K562 treated with DMSO at 1 percent for 12 hours (cell line): ENCODE results near the gene PCDHGA4. TPM values are rescaled to one million over a fixed set of nuclear protein-coding genes. Genes with fewer than 3 reads are reported as not detected.

ENCODE experiments used
- total RNA-seq: library from RNA; unstranded; fragments of 300-600 nt; gene quantifications from 2 replicates; pipeline ENCODE4 v1.2.3, GENCODE V29; 2022; ENCODE audit not compliant: insufficient read depth

Gene PCDHGA4
- total RNA-seq, result 1.7 TPM in 1 of 2 replicates, not detected in the other

DNA sequence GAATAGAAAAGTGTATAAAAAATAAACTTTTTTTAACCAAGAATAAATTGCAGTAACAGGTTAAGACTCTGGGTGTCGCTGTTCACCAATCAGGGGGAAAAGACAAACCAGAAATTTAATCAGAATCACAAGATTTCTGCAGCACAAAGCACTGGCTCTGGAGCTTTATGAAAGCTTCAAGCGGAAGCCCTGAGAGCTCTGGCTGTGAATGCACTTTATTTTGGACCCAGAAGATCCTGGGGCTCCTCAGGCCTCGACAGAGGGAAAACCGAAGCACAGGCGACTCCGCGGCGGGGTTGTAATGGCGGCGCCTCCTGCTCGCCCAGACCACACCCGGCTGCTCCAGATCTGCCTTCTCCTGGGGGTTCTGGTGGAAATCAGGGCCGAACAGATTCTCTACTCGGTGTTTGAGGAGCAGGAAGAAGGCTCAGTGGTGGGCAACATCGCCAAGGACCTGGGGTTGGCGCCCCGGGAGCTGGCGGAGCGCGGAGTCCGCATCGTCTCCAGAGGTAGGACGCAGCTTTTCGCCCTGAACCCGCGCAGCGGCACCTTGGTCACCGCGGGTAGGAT, at the start of gene PCDHGA4:
PCDHGA4 (plus strand) TSS at position 122 of the 570 bp plus-strand sequence; CDS start at position 209, 87 bp downstream.

GRCh38 chr5:141320225-141321169, 34.3 kb upstream of the PCDHGA4 start, which contains the start of gene TAF7:
Gene TAF7, minus strand, starts transcription at chr5:141320784. Its CDS starts 740 bp downstream, at chr5:141320044.

DNA sequence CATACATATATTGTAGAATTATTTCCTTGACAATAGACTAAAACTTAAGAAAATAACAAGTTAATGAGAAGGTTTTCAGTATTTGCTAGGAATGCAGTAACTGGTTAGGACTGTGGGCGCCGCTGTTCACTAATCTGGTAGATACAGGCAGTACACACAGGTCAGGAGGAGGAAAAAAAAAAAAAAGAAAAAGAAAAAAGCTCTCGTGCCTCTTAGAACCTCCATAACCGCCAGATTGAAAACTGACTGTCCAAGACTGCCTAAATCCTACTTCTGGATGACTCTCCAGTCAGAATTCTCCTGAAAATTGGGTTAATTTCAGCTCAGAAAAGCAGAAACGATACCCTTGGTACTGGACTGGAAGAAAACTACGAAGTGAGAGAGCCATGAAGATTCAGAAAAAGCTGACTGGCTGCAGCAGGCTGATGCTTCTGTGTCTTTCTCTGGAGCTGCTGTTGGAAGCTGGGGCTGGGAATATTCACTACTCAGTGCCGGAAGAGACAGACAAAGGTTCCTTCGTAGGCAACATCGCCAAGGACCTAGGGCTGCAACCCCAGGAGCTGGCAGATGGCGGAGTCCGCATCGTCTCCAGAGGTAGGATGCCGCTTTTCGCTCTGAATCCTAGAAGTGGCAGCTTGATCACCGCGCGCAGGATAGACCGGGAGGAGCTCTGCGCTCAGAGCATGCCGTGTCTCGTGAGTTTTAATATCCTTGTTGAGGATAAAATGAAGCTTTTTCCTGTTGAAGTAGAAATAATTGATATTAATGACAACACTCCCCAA, 24.3 kb upstream of the PCDHGA4 start, which contains the start of gene PCDHGA1:
PCDHGA1 (plus strand) TSS at position 216 of the 782 bp plus-strand sequence.

GRCh38 chr5:141338538-141339306, 16.1 kb upstream of the PCDHGA4 start, which contains the start of gene PCDHGA2:
Gene PCDHGA2, plus strand, starts transcription at chr5:141338760.

GRCh38 chr5:141343242-141343952, 11.4 kb upstream of the PCDHGA4 start, which contains the start of gene PCDHGA3:
Gene PCDHGA3, plus strand, starts transcription at chr5:141343829. Its CDS starts 205 bp downstream, at chr5:141344034.

DNA sequence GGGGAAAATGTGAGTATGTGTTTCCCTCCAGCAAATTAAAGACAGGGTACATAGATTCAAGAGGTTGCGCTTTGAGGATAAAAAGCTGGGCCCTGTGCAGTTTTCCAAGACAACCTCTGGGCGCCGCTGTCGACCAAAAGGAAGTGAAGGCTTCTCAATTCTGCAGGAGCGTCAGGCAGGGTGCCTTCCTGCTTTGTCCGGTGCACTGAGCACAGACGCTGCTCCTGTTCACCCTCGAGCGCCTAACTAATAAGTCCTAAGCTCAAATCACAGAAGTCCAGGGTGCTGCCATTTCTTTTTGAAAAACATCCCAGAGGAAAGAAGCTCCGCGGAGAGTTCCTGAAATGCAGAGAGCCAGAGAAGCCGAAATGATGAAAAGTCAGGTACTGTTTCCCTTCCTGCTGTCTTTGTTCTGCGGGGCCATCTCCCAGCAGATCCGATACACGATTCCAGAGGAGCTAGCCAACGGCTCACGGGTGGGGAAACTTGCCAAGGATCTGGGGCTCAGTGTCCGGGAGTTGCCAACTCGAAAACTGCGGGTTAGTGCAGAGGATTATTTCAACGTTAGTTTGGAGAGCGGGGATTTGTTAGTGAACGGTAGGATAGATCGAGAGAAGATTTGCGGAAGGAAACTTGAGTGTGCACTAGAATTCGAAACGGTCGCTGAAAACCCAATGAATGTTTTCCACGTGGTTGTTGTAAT, 4.8 kb upstream of the PCDHGA4 start, which contains the start of gene PCDHGB1:
PCDHGB1 (plus strand) TSS at position 183 of the 703 bp plus-strand sequence; CDS start at position 345, 162 bp downstream.

DNA sequence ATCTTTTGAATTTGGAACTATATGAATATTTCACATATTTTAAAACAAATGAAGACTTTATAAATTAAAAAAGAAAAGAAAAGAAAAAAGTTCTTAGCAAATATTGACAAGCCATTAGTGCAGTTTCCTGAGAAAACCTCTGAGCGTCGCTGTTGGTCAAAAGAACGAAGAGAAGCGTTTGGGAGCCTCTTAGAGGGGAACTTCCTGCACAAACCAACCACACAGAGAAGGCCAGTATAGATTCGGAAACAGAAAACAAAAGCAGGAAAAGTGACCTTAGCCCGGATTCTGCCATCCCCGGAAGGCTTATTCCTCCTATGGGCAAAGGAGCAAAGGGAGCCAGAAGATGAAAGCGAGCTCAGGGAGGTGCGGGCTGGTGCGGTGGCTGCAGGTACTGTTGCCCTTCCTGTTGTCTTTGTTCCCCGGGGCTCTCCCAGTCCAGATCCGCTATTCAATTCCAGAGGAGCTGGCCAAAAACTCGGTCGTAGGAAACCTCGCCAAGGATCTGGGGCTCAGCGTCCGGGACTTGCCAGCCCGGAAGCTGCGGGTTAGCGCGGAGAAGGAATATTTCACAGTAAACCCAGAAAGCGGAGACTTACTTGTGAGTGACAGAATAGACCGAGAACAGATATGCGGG, 5.1 kb downstream of the PCDHGA4 start, which contains the start of gene PCDHGB2:
PCDHGB2 (plus strand) TSS at position 205 of the 637 bp plus-strand sequence; CDS start at position 347, 142 bp downstream.

GRCh38 chr5:141363952-141364660, 9.3 kb downstream of the PCDHGA4 start, which contains the start of gene PCDHGA5:
Gene PCDHGA5, plus strand, starts transcription at chr5:141364162. Its CDS starts 169 bp downstream, at chr5:141364331.

DNA sequence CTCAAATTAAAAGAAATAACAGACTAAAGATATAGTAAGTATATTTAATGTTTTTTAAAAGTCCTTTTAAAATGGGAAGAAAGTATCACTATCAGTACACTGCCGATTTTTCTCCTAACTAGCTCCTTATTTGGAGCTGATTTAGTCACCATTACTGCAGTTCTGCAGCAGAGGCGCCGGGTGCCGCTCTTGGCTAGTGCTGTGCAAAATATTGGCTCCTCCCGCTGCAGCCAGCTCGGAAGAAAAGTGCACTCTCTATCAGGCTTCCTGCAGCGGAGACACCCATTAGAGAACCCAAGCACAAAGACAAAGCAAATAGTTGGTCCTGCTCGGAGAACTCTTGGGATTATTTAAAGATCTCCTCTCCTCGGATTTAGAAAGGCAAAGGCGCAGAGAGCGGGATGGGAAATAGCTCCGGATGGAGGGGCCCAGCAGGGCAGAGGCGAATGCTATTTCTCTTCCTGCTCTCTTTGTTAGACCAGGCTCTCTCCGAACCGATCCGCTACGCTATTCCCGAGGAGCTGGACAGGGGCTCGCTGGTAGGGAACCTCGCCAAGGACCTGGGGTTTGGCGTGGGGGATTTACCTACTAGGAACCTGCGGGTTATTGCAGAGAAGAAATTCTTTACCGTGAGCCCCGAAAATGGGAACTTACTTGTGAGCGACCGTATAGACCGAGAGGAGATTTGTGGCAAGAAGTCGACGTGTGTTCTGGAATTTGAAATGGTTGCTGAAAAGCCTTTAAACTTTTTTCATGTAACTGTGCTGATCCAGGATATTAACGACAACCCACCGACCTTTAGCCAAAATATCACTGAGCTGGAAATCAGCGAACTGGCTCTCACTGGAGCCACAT, 15.4 kb downstream of the PCDHGA4 start, which contains the start of gene PCDHGB3:
PCDHGB3 (plus strand) TSS at position 249 of the 855 bp plus-strand sequence; CDS start at position 402, 153 bp downstream.

DNA sequence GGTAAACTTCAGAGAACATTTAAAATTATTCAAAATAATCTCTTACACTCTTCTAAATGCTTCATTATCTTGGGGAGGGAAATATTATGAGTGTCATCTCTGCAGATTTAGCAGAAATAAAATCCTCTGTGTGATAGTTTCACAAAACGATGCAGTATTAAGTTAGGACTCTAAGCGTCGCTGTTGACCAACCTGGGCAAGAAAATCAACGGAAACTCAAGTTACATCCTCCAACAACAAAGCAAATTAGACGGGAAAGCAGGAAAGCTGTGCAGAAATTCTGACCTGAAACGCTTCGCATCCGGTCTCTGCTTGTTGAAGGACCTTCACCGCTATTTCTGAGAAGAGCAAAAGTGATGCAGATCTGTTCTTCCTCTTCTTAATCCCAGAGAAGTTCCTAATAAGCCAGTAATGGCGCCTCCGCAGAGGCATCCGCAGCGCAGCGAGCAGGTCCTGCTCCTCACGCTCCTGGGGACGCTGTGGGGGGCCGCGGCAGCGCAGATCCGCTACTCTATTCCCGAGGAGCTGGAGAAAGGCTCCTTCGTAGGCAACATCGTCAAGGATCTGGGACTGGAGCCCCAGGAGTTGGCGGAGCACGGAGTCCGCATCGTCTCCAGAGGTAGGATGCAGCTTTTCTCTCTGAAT, 19.0 kb downstream of the PCDHGA4 start, which contains the start of gene PCDHGA6:
PCDHGA6 (plus strand) TSS at position 219 of the 645 bp plus-strand sequence; CDS start at position 412, 193 bp downstream.

DNA sequence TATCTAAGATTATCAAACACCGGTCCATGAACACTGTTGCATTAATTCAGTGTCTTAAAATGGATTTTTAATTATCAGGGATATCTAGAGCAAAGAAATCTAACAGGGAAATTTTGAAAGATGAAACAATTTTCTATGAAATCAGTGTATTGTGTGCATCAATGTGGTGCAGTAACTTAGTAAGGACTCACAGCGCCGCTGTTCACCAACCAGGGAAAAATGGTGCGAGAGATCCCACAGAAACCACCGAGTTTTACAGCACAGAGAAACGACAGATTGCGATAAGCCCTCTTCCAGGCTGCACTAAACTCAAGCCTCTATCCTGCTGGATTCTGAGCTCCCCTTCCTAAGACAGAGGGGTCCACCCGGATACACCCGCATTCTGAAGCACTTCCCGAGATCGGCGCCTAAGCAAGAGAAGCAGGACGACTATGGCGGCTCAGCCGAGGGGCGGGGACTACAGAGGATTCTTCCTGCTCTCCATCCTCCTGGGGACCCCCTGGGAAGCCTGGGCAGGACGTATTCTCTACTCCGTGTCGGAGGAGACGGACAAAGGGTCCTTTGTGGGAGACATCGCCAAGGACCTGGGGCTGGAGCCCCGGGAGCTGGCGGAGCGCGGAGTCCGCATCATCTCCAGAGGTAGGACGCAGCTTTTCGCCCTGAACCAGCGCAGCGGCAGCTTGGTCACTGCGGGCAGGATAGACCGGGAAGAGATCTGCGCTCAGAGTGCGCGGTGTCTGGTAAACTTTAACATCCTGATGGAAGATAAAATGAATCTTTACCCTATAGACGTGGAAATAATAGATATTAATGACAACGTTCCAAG, 27.9 kb downstream of the PCDHGA4 start, which contains the start of gene PCDHGA7:
PCDHGA7 (plus strand) TSS at position 274 of the 826 bp plus-strand sequence; CDS start at position 432, 158 bp downstream.

DNA sequence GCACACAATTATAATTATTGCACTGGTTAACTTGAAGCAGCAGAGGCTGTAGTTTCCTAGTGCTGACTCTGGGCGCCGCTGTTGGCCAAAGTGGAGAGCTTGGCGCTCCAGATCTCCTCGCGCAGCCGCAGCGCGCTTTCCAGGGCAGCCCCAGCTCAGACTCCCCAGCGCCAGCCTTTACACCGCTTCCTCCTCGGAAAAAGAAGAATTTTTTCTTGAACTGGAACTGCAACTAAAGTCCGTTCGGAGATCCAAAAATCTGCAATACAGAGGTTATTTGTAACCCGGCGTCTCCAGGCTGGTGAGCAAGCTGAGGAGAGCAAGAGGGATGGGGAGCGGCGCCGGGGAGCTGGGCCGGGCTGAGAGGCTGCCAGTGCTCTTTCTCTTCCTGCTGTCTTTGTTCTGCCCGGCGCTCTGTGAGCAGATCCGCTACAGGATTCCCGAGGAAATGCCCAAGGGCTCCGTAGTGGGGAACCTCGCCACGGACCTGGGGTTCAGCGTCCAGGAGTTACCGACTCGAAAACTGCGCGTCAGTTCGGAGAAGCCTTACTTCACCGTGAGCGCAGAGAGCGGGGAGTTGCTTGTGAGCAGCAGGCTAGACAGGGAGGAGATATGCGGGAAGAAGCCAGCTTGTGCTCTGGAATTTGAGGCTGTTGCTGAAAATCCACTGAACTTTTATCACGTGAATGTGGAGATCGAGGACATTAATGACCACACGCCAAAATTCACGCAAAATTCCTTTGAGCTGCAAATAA, 32.9 kb downstream of the PCDHGA4 start, which contains the start of gene PCDHGB4:
PCDHGB4 (plus strand) TSS at position 142 of the 755 bp plus-strand sequence; CDS start at position 329, 187 bp downstream.

DNA sequence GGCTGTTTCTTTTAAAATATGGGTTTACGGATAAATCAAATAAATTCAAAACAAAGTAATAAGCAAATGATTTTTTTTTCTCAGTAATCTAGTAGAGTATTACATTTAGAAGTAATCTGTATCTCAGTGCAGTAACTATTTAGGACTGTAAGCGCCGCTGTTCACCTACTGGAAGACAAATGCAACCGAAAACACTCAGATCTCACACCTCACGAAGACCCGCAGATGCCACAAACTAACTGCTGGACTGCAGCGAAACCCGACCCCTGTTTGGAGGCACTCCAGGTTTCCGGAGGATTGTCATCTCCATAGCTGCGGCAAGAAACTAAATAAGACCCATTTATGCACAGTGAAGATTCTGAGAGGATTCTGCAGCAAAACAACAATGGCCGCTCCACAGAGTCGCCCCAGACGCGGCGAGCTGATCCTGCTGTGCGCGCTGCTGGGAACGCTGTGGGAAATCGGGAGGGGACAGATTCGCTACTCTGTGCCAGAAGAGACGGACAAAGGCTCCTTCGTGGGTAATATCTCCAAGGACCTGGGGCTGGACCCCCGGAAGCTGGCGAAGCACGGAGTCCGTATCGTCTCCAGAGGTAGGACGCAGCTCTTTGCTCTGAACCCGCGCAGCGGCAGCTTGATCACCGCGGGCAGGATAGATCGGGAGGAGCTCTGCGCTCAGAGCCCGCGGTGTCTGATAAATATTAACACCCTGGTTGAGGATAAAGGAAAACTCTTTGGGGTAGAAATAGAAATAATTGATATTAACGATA, 37.8 kb downstream of the PCDHGA4 start, which contains the start of gene PCDHGA8:
PCDHGA8 (plus strand) TSS at position 205 of the 770 bp plus-strand sequence; CDS start at position 386, 181 bp downstream.

